ENCODE measurements around the gene GPR157. TPM values are rescaled to one million over a fixed set of nuclear protein-coding genes. Genes with fewer than 3 reads are reported as not detected.
A peak's percentile ranks its signal among the peaks of the same experiment; 100 is the strongest.

The GPR157 gene
- total RNA-seq: 10 to 100 TPM; 10.3 to 13.0 TPM

GRCh38 chr1:9128520-9129265, at the start of gene GPR157:
TSS of gene GPR157 (minus strand) at chr1:9129102. CDS start at chr1:9129027, 75 bp downstream.
- no peaks in the 10 kb centered on the region for H3K9me3 ChIP-seq
- TF ChIP-seq, protein P1, sequence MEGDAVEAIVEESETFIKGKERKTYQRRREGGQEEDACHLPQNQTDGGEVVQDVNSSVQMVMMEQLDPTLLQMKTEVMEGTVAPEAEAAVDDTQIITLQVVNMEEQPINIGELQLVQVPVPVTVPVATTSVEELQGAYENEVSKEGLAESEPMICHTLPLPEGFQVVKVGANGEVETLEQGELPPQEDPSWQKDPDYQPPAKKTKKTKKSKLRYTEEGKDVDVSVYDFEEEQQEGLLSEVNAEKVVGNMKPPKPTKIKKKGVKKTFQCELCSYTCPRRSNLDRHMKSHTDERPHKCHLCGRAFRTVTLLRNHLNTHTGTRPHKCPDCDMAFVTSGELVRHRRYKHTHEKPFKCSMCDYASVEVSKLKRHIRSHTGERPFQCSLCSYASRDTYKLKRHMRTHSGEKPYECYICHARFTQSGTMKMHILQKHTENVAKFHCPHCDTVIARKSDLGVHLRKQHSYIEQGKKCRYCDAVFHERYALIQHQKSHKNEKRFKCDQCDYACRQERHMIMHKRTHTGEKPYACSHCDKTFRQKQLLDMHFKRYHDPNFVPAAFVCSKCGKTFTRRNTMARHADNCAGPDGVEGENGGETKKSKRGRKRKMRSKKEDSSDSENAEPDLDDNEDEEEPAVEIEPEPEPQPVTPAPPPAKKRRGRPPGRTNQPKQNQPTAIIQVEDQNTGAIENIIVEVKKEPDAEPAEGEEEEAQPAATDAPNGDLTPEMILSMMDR (IDR thresholded peaks at IDR 0.05): peak in 1 of 2 donors; percentile 42
- H3K36me3 ChIP-seq: no peaks in the 10 kb centered on the region
- peak; percentile 80 for DNase-seq (ENCODE audit: low spot score)
- peak within 1 kb of the TSS; percentile 89 to 91 for H3K27ac ChIP-seq
- no peaks in the 10 kb centered on the region for H3K27me3 ChIP-seq
- H3K4me1 ChIP-seq: peaks cover 0 to 30% of the 10 kb centered on the region in 2 donors
- H3K4me3 ChIP-seq: peak within 1 kb of the TSS; percentile 63 to 73

DNA sequence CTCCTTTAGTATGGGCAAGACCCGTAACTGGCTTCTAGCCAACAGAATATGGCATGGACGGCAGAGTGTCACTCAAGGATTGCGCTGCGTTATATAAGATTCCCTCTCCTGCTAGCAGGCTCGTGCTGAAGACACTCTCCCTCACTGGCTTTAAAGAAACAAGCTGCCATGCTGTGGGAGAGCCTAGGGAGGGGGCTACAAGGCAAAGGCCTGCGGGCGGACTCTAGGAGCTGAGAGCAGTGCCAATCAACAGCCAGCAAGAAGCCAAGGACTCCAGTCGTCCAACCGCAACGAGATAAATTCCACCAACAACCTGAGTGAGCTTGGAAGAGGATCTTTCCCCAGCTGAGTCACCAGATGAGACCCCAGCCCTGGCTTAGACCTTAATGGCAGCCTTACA, 45.9 kb upstream of the GPR157 start:
- H3K4me3 ChIP-seq: no peak overlapping the region
- no peak overlapping the region for H3K27ac ChIP-seq
- H3K4me1 ChIP-seq: no peaks in the 10 kb centered on the region
- no peaks in the 10 kb centered on the region for H3K9me3 ChIP-seq
- no peak for DNase-seq (ENCODE audit: low spot score)
- H3K36me3 ChIP-seq: no peaks in the 10 kb centered on the region
- TF ChIP-seq, protein P1 (IDR thresholded peaks at IDR 0.05): no peak
- no peaks in the 10 kb centered on the region for H3K27me3 ChIP-seq

DNA sequence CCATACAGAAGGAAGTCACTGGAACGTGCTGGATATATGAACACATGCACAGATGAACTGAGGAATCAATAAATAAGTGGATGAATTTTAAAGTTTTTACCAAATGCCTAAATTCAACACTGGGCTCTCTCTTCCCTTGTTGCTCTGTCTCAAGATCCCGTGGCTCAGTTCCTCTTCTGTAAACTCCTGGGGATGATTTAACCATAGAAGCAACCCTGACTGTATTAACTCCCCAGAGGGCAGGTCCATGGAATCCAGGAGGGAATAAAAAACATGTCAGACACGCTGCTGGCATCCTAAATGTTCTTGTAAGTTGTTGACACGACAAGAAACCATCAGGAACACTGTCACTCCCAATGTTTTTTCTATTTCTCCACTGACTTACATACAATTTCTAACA, 45.3 kb upstream of the GPR157 start:
- TF ChIP-seq, protein P1 (IDR thresholded peaks at IDR 0.05): no peak
- no peak for DNase-seq (ENCODE audit: low spot score)

DNA sequence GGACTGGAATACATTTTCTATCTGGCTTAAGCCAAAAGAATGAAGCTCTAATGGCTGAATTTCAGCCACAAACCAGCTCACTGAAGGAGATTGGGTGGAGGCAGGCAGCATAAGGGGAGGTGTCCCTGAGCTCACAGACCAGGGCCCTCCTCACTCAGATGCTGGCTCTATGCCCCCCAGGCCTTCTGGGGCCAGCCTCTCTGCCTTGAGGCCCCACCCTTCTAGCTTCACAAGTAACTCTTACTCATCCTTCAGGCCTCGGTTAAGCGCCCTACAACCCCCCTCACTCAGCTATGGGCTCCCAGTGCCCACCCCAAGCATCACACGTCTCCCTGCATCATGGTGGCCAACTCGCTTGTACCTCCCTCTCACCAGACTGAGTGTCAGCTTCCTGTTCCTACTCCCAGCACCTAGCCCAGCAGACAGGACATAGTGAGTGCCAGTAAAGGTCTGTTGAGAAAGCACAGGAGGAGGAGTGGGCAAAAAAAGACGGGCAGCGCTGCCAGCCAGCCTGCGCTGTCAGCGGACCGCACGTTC, 40.8 kb upstream of the GPR157 start:
- TF ChIP-seq, protein P1 (IDR thresholded peaks at IDR 0.05): no peak
- H3K27ac ChIP-seq: no peak overlapping the region
- no peaks in the 10 kb centered on the region for H3K9me3 ChIP-seq
- H3K36me3 ChIP-seq: no peaks in the 10 kb centered on the region
- peaks cover 0 to 6% of the 10 kb centered on the region in 2 donors for H3K4me1 ChIP-seq
- H3K4me3 ChIP-seq: no peak overlapping the region
- DNase-seq (ENCODE audit: low spot score): no peak
- H3K27me3 ChIP-seq: no peaks in the 10 kb centered on the region

More for the DNA sequence above, 45.3 kb upstream of the GPR157 start:
- H3K27me3 ChIP-seq: no peaks in the 10 kb centered on the region
- no peak overlapping the region for H3K27ac ChIP-seq
- H3K4me1 ChIP-seq: no peaks in the 10 kb centered on the region
- H3K4me3 ChIP-seq: no peak overlapping the region
- no peaks in the 10 kb centered on the region for H3K9me3 ChIP-seq
- no peaks in the 10 kb centered on the region for H3K36me3 ChIP-seq

GRCh38 chr1:9167638-9168037, 38.7 kb upstream of the GPR157 start:
- Histone ChIP-seq H3K4me3 (no peak overlapping the region), H3K36me3 (no peaks in the 10 kb centered on the region), H3K27me3 (no peaks in the 10 kb centered on the region), H3K27ac (no peak overlapping the region), H3K9me3 (no peaks in the 10 kb centered on the region), H3K4me1 (peaks cover 0 to 27% of the 10 kb centered on the region in 2 donors)
- TF ChIP-seq, protein P1 (IDR thresholded peaks at IDR 0.05): no peak
- no peak for DNase-seq (ENCODE audit: low spot score)
